Skeletal muscle tissue (tissue), 4 donors: ENCODE results near the gene EXOC4. TPM values are rescaled to one million over a fixed set of nuclear protein-coding genes. Genes with fewer than 3 reads are reported as not detected.

Experiments
- H3K27ac ChIP-seq: one replicate; pipeline ENCODE4 v1.7.0; 2013; ENCODE audit warnings: mild to moderate bottlenecking, low read depth, low read length, inconsistent platforms
- H3K27me3 ChIP-seq, 3 donors: one replicate each; pipeline ENCODE4 v1.7.0; 2013; ENCODE audit warnings: low read length in 3 of 3; ENCODE audit not compliant: control insufficient read depth in 3 of 3, insufficient read depth in 3 of 3
- H3K36me3 ChIP-seq, 3 donors: one replicate each; pipeline ENCODE4 v1.7.0; 2013; ENCODE audit warnings: low read length in 3 of 3; ENCODE audit not compliant: control insufficient read depth in 3 of 3, insufficient read depth in 3 of 3
- H3K4me1 ChIP-seq, 3 donors: one replicate each; pipeline ENCODE4 v1.7.0; 2013; ENCODE audit warnings: low read length in 3 of 3, mild to moderate bottlenecking in 3 of 3; ENCODE audit not compliant: control insufficient read depth in 3 of 3, insufficient read depth in 3 of 3
- H3K4me3 ChIP-seq, 3 donors: one replicate each; pipeline ENCODE4 v1.7.0; 2013; ENCODE audit warnings: low read length in 3 of 3
- H3K9ac ChIP-seq, 3 donors: one replicate each; pipeline ENCODE4 v1.7.0; 2013; ENCODE audit warnings: low read length in 3 of 3, mild to moderate bottlenecking in 3 of 3, moderate library complexity in 2 of 3, low read depth in 1 of 3
- H3K9me3 ChIP-seq, 3 donors: one replicate each; pipeline ENCODE4 v1.7.0; 2013; ENCODE audit warnings: low read length in 3 of 3; ENCODE audit not compliant: control insufficient read depth in 3 of 3
- total RNA-seq: library from RNA; depleted of rRNA; stranded (reverse); fragments of >200 nt; gene quantifications from one replicate; pipeline ENCODE4 v1.2.3, GENCODE V29; 2014
- donor health status: Osteomylitis.

The EXOC4 gene
- total RNA-seq, 1 donor from 2014 or later: 129 TPM

GRCh38 chr7:134022286-134022911, 769.5 kb downstream of the EXOC4 start:
- no peaks in the 10 kb centered on the region for H3K4me1 ChIP-seq
- no peak overlapping the region for H3K27ac ChIP-seq
- no peak overlapping the region for H3K9ac ChIP-seq
- no peaks in the 10 kb centered on the region for H3K36me3 ChIP-seq
- no peak overlapping the region for H3K4me3 ChIP-seq
- H3K27me3 ChIP-seq: no peaks in the 10 kb centered on the region
- H3K9me3 ChIP-seq: no peaks in the 10 kb centered on the region

DNA sequence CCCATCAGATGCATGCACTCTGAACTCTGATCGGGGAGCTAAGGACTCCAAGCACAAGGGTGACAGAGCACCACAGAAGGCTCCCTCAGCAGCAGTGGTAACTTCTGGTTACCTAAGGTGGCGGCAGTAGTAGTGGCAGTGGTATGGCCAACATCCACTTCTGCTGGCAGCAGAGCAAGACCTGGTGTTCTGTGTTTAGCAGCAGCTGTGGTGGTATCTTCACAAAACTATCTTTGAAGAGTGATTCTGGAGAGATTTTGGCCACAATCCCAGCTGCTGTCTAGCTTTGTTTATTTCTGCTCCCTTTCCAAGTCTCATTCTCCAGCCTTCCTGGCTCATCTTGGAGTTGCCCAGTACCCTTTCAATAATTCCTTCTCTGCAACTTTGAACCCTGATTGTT, 771.9 kb downstream of the EXOC4 start:
- no peaks in the 10 kb centered on the region for H3K36me3 ChIP-seq
- no peaks in the 10 kb centered on the region for H3K9me3 ChIP-seq
- no peaks in the 10 kb centered on the region for H3K4me1 ChIP-seq
- H3K27me3 ChIP-seq: no peaks in the 10 kb centered on the region
- no peak overlapping the region for H3K4me3 ChIP-seq
- no peak overlapping the region for H3K9ac ChIP-seq
- H3K27ac ChIP-seq: no peak overlapping the region

DNA sequence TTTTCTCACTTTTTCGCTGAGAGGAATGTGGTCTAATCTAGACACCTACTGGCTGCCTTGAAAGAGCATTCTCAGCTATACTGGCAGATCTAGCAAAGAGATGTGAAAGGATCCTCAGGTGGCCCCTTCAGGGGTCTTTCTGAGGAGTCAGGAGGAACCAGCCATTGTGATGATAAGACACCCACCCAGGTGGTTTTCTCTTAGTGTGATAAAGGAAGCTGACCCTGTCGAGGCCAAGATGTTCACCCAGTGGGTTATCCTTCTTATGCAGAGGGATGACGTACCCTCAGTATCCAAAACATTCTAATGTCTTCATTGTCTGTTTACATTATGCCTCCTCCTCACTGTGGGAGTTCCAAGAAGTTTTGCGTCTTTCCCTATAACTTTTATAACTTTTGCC, 776.0 kb downstream of the EXOC4 start:
- no peak overlapping the region for H3K9ac ChIP-seq
- H3K4me1 ChIP-seq: no peaks in the 10 kb centered on the region
- no peaks in the 10 kb centered on the region for H3K27me3 ChIP-seq
- H3K4me3 ChIP-seq: no peak overlapping the region
- no peaks in the 10 kb centered on the region for H3K36me3 ChIP-seq
- no peaks in the 10 kb centered on the region for H3K9me3 ChIP-seq
- no peak overlapping the region for H3K27ac ChIP-seq

GRCh38 chr7:134029743-134030142, 776.9 kb downstream of the EXOC4 start:
- H3K4me3 ChIP-seq: no peak overlapping the region
- H3K27ac ChIP-seq: no peak overlapping the region
- no peak overlapping the region for H3K9ac ChIP-seq
- H3K9me3 ChIP-seq: no peaks in the 10 kb centered on the region
- no peaks in the 10 kb centered on the region for H3K27me3 ChIP-seq
- no peaks in the 10 kb centered on the region for H3K36me3 ChIP-seq
- no peaks in the 10 kb centered on the region for H3K4me1 ChIP-seq

GRCh38 chr7:134030460-134030865, 777.6 kb downstream of the EXOC4 start:
- H3K4me1 ChIP-seq: no peaks in the 10 kb centered on the region
- no peak overlapping the region for H3K4me3 ChIP-seq

DNA sequence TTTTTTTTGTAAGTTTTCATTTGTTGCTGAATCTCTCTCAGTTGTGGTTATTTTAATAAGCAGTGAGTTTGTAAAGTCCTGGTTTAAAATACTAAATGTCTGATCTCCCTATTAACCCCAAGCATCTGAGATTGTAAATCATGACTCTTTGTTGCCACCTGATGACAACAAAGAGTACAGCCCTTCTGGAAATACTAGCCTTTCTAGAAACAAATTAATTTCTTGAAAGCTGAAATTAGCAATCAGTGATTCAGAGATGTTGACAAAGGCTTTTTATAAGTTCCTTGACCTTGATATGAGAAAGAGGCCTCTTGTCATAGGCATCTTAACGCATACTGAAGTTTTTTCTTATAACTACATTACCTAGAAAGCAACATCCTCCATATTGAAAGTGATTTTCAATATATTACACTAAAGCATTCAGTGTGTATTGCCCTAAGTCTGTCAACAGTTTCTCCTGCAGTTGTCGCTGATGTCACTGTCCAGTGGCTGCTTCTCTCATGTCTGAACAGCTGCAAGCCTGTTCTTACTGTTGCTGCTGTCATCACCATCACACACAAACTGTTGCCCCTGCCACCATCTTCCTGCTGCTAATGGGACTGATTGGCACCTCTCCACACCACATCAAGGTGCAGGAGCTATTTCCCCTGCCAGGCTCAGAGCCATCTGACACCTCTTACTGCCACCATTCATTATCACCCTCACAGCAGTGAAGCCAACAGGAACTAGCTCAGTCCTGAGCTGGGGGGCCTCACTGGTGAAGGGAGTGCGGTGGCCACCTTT, 779.1 kb downstream of the EXOC4 start:
- Histone ChIP-seq H3K4me3 (no peak overlapping the region), H3K4me1 (no peaks in the 10 kb centered on the region), H3K9ac (no peak overlapping the region), H3K9me3 (no peaks in the 10 kb centered on the region), H3K27ac (no peak overlapping the region), H3K36me3 (no peaks in the 10 kb centered on the region), H3K27me3 (no peaks in the 10 kb centered on the region)

More at GRCh38 chr7:134030460-134030865, 777.6 kb downstream of the EXOC4 start:
- Histone ChIP-seq H3K27me3 (no peaks in the 10 kb centered on the region), H3K36me3 (no peaks in the 10 kb centered on the region), H3K9ac (no peak overlapping the region), H3K9me3 (no peaks in the 10 kb centered on the region), H3K27ac (no peak overlapping the region)

- Histone ChIP-seq H3K4me1 (no peaks in the 10 kb centered on the region), H3K36me3 (no peaks in the 10 kb centered on the region), H3K27me3 (no peaks in the 10 kb centered on the region), H3K9ac (no peak overlapping the region), H3K4me3 (no peak overlapping the region), H3K9me3 (no peaks in the 10 kb centered on the region), H3K27ac (no peak overlapping the region)
These were observed 781.8 kb downstream of the EXOC4 start for GRCh38 chr7:134034652-134035051.

- Histone ChIP-seq H3K27me3 (no peaks in the 10 kb centered on the region), H3K9ac (no peak overlapping the region), H3K4me1 (no peaks in the 10 kb centered on the region), H3K27ac (no peak overlapping the region), H3K36me3 (no peaks in the 10 kb centered on the region), H3K4me3 (no peak overlapping the region), H3K9me3 (no peaks in the 10 kb centered on the region)
These were observed 785.1 kb downstream of the EXOC4 start for GRCh38 chr7:134037991-134038390.

- Histone ChIP-seq H3K27ac (no peak overlapping the region), H3K27me3 (no peaks in the 10 kb centered on the region), H3K36me3 (no peaks in the 10 kb centered on the region), H3K4me3 (no peak overlapping the region), H3K9me3 (no peaks in the 10 kb centered on the region), H3K9ac (no peak overlapping the region), H3K4me1 (no peaks in the 10 kb centered on the region)
These were observed 788.1 kb downstream of the EXOC4 start for GRCh38 chr7:134040988-134041387.

GRCh38 chr7:134041477-134041876, 788.6 kb downstream of the EXOC4 start:
- no peaks in the 10 kb centered on the region for H3K27me3 ChIP-seq
- H3K9me3 ChIP-seq: no peaks in the 10 kb centered on the region
- no peaks in the 10 kb centered on the region for H3K4me1 ChIP-seq
- no peak overlapping the region for H3K27ac ChIP-seq
- H3K4me3 ChIP-seq: no peak overlapping the region
- H3K9ac ChIP-seq: no peak overlapping the region
- H3K36me3 ChIP-seq: no peaks in the 10 kb centered on the region
